Effector memory CD8-positive, alpha-beta T cell (primary cell): ENCODE results near the gene NFYC.

Experiments used
- ATAC-seq: fragments of 150-1000 bp; cut with Tn5 transposase; replicated peaks from 2 replicates; pipeline ENCODE4 v1.10.0; 2021; ENCODE audit warnings: mild to moderate bottlenecking, moderate library complexity
- DNase-seq, 3 experiments: peaks; one replicate each; pipeline ENCODE4 v3.0.0; 2021
- H3K27ac Mint-ChIP-seq, 2 donors: one replicate each; pipeline ENCODE4 v1.8.0; 2022; ENCODE audit warnings: mild to moderate bottlenecking in 2 of 2, mixed read lengths in 2 of 2, moderate library complexity in 2 of 2
- H3K27me3 Mint-ChIP-seq, 2 donors: one replicate each; pipeline ENCODE4 v1.8.0; 2022; ENCODE audit warnings: mixed read lengths in 2 of 2
- H3K36me3 Mint-ChIP-seq: one replicate; pipeline ENCODE4 v1.8.0; 2022; ENCODE audit warnings: mild to moderate bottlenecking, moderate library complexity, mixed read lengths; ENCODE audit not compliant: insufficient read depth
- H3K4me1 Mint-ChIP-seq, 2 donors: one replicate each; pipeline ENCODE4 v1.8.0; 2022; ENCODE audit warnings: low read depth in 2 of 2, mixed read lengths in 2 of 2
- H3K4me3 Mint-ChIP-seq, 2 donors: one replicate each; pipeline ENCODE4 v1.8.0; 2022; ENCODE audit warnings: mild to moderate bottlenecking in 2 of 2, mixed read lengths in 2 of 2, moderate library complexity in 2 of 2
- H3K9me3 Mint-ChIP-seq, 2 donors: one replicate each; pipeline ENCODE4 v1.8.0; 2022; ENCODE audit warnings: mixed read lengths in 2 of 2

Gene NFYC

GRCh38 chr1:40658751-40659648 lies 32.5 kb upstream of the NFYC start:
- H3K9me3 Mint-ChIP-seq: no peaks in the 10 kb centered on the region
- DNase-seq: no peak
- H3K27me3 Mint-ChIP-seq: peaks cover 0 to 10% of the 10 kb centered on the region in 2 donors
- ATAC-seq: no peak
- H3K27ac Mint-ChIP-seq: no peak overlapping the region
- peaks cover 6% of the 10 kb centered on the region for H3K36me3 Mint-ChIP-seq
- H3K4me3 Mint-ChIP-seq: no peak overlapping the region
- H3K4me1 Mint-ChIP-seq: peaks cover 7 to 17% of the 10 kb centered on the region in 2 donors

- ATAC-seq (no peak), DNase-seq (no peak)
- Mint-ChIP-seq H3K4me3 (no peak overlapping the region), H3K4me1 (peaks cover 7 to 13% of the 10 kb centered on the region in 2 donors), H3K27ac (no peak overlapping the region), H3K27me3 (peaks cover 0 to 4% of the 10 kb centered on the region in 2 donors), H3K36me3 (peaks cover 6% of the 10 kb centered on the region), H3K9me3 (no peaks in the 10 kb centered on the region)
Measured at GRCh38 chr1:40659649-40659947, 31.9 kb upstream of the NFYC start.

GRCh38 chr1:40661678-40662077 lies 29.8 kb upstream of the NFYC start:
- DNase-seq (no peak), ATAC-seq (no peak)
- H3K36me3 Mint-ChIP-seq: peaks cover 6% of the 10 kb centered on the region
- no peaks in the 10 kb centered on the region for H3K9me3 Mint-ChIP-seq
- H3K4me1 Mint-ChIP-seq: peaks cover 16% of the 10 kb centered on the region in 2 donors
- no peak overlapping the region for H3K27ac Mint-ChIP-seq
- H3K4me3 Mint-ChIP-seq: no peak overlapping the region
- no peaks in the 10 kb centered on the region for H3K27me3 Mint-ChIP-seq

GRCh38 chr1:40662151-40662550 lies 29.4 kb upstream of the NFYC start:
- ATAC-seq (no peak), DNase-seq (no peak)
- Mint-ChIP-seq H3K4me1 (peaks cover 16% of the 10 kb centered on the region in 2 donors), H3K27ac (no peak overlapping the region), H3K9me3 (no peaks in the 10 kb centered on the region), H3K27me3 (no peaks in the 10 kb centered on the region), H3K36me3 (peaks cover 3% of the 10 kb centered on the region), H3K4me3 (no peak overlapping the region)

- Mint-ChIP-seq H3K9me3 (no peaks in the 10 kb centered on the region), H3K4me3 (no peak overlapping the region), H3K27me3 (no peaks in the 10 kb centered on the region), H3K27ac (no peak overlapping the region), H3K36me3 (peaks cover 2% of the 10 kb centered on the region), H3K4me1 (peaks cover 16% of the 10 kb centered on the region in 2 donors)
- no peak for ATAC-seq
- no peak for DNase-seq
Measured at GRCh38 chr1:40662864-40663263, 28.6 kb upstream of the NFYC start.

- H3K36me3 Mint-ChIP-seq: peaks cover 2% of the 10 kb centered on the region
- no peaks in the 10 kb centered on the region for H3K9me3 Mint-ChIP-seq
- H3K4me1 Mint-ChIP-seq: peaks cover 18% of the 10 kb centered on the region in 2 donors
- no peaks in the 10 kb centered on the region for H3K27me3 Mint-ChIP-seq
- ATAC-seq: no peak
- peak overlapping the region; percentile 11 to 87 for H3K27ac Mint-ChIP-seq
- no peak for DNase-seq
- peak overlapping the region; percentile 20 to 51 for H3K4me3 Mint-ChIP-seq
Measured at GRCh38 chr1:40663324-40664166, 28.0 kb upstream of the NFYC start.

- no peak for DNase-seq
- no peaks in the 10 kb centered on the region for H3K9me3 Mint-ChIP-seq
- no peak for ATAC-seq
- no peaks in the 10 kb centered on the region for H3K27me3 Mint-ChIP-seq
- peak overlapping the region in 1 of 2 donors; percentile 32 for H3K27ac Mint-ChIP-seq
- peaks cover 2% of the 10 kb centered on the region for H3K36me3 Mint-ChIP-seq
- H3K4me3 Mint-ChIP-seq: peak overlapping the region; percentile 20 to 76
- H3K4me1 Mint-ChIP-seq: peaks cover 21% of the 10 kb centered on the region in 2 donors
Measured at GRCh38 chr1:40664167-40664537, 27.4 kb upstream of the NFYC start.

GRCh38 chr1:40664791-40665190 lies 26.7 kb upstream of the NFYC start:
- Mint-ChIP-seq H3K9me3 (no peaks in the 10 kb centered on the region), H3K27ac (peak overlapping the region; percentile 32 to 41), H3K4me3 (peak overlapping the region; percentile 76), H3K36me3 (peaks cover 2% of the 10 kb centered on the region), H3K4me1 (peaks cover 21% of the 10 kb centered on the region in 2 donors), H3K27me3 (no peaks in the 10 kb centered on the region)
- no peak for DNase-seq
- no peak for ATAC-seq

- Mint-ChIP-seq H3K27me3 (no peaks in the 10 kb centered on the region), H3K4me1 (peaks cover 21% of the 10 kb centered on the region in 2 donors), H3K27ac (peak within 1 kb of the TSS; percentile 57 to 75), H3K4me3 (peak within 1 kb of the TSS; percentile 85 to 89), H3K9me3 (no peaks in the 10 kb centered on the region), H3K36me3 (no peaks in the 10 kb centered on the region)
- ATAC-seq (peak; percentile 77), DNase-seq (peak; percentile 73 to 83 (median 80))
Measured at GRCh38 chr1:40665335-40666171, 26.0 kb upstream of the NFYC start, which contains the start of gene RIMS3. Gene RIMS3, minus strand, starts transcription at chr1:40665682. Its CDS starts 23,757 bp downstream, at chr1:40641925.

GRCh38 chr1:40668769-40669525 lies 22.6 kb upstream of the NFYC start:
- ATAC-seq: peak; percentile 66

GRCh38 chr1:40673452-40673851 lies 18.1 kb upstream of the NFYC start:
- Mint-ChIP-seq H3K4me3 (no peak overlapping the region), H3K27me3 (peaks cover 0 to 15% of the 10 kb centered on the region in 2 donors), H3K4me1 (peaks cover 4% of the 10 kb centered on the region in 2 donors), H3K36me3 (no peaks in the 10 kb centered on the region), H3K9me3 (no peaks in the 10 kb centered on the region), H3K27ac (no peak overlapping the region)
- ATAC-seq (no peak), DNase-seq (no peak)

More at GRCh38 chr1:40668769-40669525, 22.6 kb upstream of the NFYC start:
- H3K4me3 Mint-ChIP-seq: peak overlapping the region; percentile 70 to 79
- H3K9me3 Mint-ChIP-seq: no peaks in the 10 kb centered on the region
- peak; percentile 79 to 85 (median 81) for DNase-seq
- H3K27ac Mint-ChIP-seq: peak overlapping the region; percentile 28 to 75
- H3K27me3 Mint-ChIP-seq: peaks cover 0 to 9% of the 10 kb centered on the region in 2 donors
- H3K36me3 Mint-ChIP-seq: no peaks in the 10 kb centered on the region
- peaks cover 11 to 14% of the 10 kb centered on the region in 2 donors for H3K4me1 Mint-ChIP-seq

GRCh38 chr1:40676501-40676900 lies 15.0 kb upstream of the NFYC start:
- Mint-ChIP-seq H3K36me3 (no peaks in the 10 kb centered on the region), H3K27ac (peak overlapping the region in 1 of 2 donors; percentile 52), H3K4me1 (no peaks in the 10 kb centered on the region), H3K4me3 (no peak overlapping the region), H3K9me3 (no peaks in the 10 kb centered on the region), H3K27me3 (peaks cover 0 to 15% of the 10 kb centered on the region in 2 donors)
- ATAC-seq (no peak), DNase-seq (no peak)
